ENCODE data around the gene GPC6. TPM values are rescaled to one million over a fixed set of nuclear protein-coding genes. Genes with fewer than 3 reads are reported as not detected.

The GPC6 gene
- total and polyA plus RNA-seq, 2 donors (not counting 3 experiments of a cell fraction or from before 2014, with no cell fraction given): 0.01 TPM; not detected in 1

DNA sequence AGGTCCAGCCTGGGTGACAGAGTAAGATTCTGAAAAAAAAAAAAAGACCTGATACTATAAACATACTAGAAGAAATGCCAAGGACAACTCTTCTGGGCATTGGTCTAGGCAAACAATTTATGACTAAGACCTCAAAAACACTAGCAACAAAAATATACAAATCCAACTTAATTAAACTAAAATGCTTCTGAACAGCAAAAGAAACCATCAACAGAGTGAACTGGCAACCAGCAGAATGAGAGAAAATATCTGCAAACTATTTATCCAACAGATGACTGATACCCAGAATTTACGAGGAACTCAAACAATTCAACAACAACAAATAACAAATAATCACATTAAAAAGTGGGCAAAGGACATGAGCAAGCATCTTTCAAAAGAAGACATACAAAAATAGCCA, 26.8 kb upstream of the GPC6 start:
- Histone ChIP-seq H3K9me1 (replicated peaks; ENCODE audit: control insufficient read depth, extremely low read depth, insufficient read depth, low read length) (no peaks in the 10 kb centered on the region), H3K27ac (ENCODE audit: insufficient read depth, low read depth, low read length) (no peak overlapping the region), H3K36me3 (ENCODE audit: control insufficient read depth in 2 of 2, extremely low read depth in 1 of 2, insufficient read depth in 2 of 2, low read length in 2 of 2) (no peaks in the 10 kb centered on the region), H3K9me3 (replicated peaks; ENCODE audit: control insufficient read depth, insufficient read depth, low read length) (no peaks in the 10 kb centered on the region), H2AFZ (ENCODE audit: low read depth, low read length) (no peak overlapping the region), H3K4me3 (replicated peaks in 1 of 3; ENCODE audit: insufficient read depth in 1 of 3, low read depth in 1 of 3, low read length in 3 of 3) (no peak overlapping the region), H4K20me1 (replicated peaks; ENCODE audit: control insufficient read depth, extremely low read depth, insufficient read depth, low read length) (no peaks in the 10 kb centered on the region), H3K4me2 (ENCODE audit: insufficient read depth, low read length) (no peak overlapping the region), H3K4me1 (ENCODE audit: control insufficient read depth, extremely low read depth, insufficient read depth, low read length) (no peaks in the 10 kb centered on the region), H3K79me2 (ENCODE audit: control insufficient read depth, insufficient read depth, low read length) (no peaks in the 10 kb centered on the region), H3K9ac (replicated peaks; ENCODE audit: extremely low read depth, insufficient read depth, low read length) (no peak overlapping the region), H3K27me3 (ENCODE audit: control insufficient read depth in 2 of 2, insufficient read depth in 2 of 2, low read length in 2 of 2) (no peaks in the 10 kb centered on the region)
- no TSS peak for BruUV-seq (replicated peaks)
- ChIA-PET POLR2A (no interaction called here), CTCF (no interaction called here)
- DNase-seq (ENCODE audit: low read depth, low spot score) (no peak), FAIRE-seq (no peak)
- TF ChIP-seq, protein P1, sequence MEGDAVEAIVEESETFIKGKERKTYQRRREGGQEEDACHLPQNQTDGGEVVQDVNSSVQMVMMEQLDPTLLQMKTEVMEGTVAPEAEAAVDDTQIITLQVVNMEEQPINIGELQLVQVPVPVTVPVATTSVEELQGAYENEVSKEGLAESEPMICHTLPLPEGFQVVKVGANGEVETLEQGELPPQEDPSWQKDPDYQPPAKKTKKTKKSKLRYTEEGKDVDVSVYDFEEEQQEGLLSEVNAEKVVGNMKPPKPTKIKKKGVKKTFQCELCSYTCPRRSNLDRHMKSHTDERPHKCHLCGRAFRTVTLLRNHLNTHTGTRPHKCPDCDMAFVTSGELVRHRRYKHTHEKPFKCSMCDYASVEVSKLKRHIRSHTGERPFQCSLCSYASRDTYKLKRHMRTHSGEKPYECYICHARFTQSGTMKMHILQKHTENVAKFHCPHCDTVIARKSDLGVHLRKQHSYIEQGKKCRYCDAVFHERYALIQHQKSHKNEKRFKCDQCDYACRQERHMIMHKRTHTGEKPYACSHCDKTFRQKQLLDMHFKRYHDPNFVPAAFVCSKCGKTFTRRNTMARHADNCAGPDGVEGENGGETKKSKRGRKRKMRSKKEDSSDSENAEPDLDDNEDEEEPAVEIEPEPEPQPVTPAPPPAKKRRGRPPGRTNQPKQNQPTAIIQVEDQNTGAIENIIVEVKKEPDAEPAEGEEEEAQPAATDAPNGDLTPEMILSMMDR (IDR thresholded peaks at IDR 0.05; ENCODE audit: extremely low read depth in 1 of 2, insufficient read depth in 1 of 2, low read depth in 1 of 2, low read length in 2 of 2): no peak
- intact Hi-C loops (cut with micrococcal nuclease): no loop called here
- dilution Hi-C loops (cut with MboI; ENCODE audit: extremely low pct_ligation_motif_present, low sequenced_read_pairs): no loop called here

DNA sequence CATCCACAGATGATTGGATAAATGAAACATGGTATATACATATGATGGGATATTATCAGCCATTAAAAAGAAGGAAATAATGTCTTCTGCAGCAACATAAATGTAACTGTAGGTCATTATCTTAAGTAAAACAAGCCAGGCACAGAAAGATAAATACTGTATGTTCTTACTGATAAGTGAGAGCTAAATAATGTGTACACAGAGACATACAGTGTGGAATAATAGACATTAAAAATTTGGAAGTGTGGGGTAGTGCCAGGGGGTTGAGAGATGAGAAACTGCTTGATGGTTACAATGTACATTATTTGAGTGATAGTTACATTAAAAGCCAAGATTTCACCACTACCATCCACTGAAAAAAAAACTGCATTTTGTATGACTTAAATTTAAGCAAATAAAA, 26.0 kb upstream of the GPC6 start:
- no peak overlapping the region for H2AFZ ChIP-seq (ENCODE audit: low read depth, low read length)
- H3K4me3 ChIP-seq (replicated peaks in 1 of 3; ENCODE audit: insufficient read depth in 1 of 3, low read depth in 1 of 3, low read length in 3 of 3): no peak overlapping the region
- no peaks in the 10 kb centered on the region for H3K27me3 ChIP-seq (ENCODE audit: control insufficient read depth in 2 of 2, insufficient read depth in 2 of 2, low read length in 2 of 2)
- no peak for DNase-seq (ENCODE audit: low read depth, low spot score)
- no peaks in the 10 kb centered on the region for H3K9me3 ChIP-seq (replicated peaks; ENCODE audit: control insufficient read depth, insufficient read depth, low read length)
- TF ChIP-seq GATA2 (IDR thresholded peaks at IDR 0.05; ENCODE audit: insufficient read depth, insufficient read length, low read depth, low read length) (no peak), JUN (IDR thresholded peaks at IDR 0.05; ENCODE audit: borderline replicate concordance, insufficient read depth, insufficient read length, low read depth) (no peak), POLR2AphosphoS5 (IDR thresholded peaks at IDR 0.05; ENCODE audit: insufficient read depth, low read depth, low read length) (no peak), MYC (IDR thresholded peaks at IDR 0.05; ENCODE audit: low read depth, low read length) (no peak), FOS (IDR thresholded peaks at IDR 0.05; ENCODE audit: borderline replicate concordance, insufficient read depth, low read length) (no peak), EZH2 (IDR thresholded peaks at IDR 0.05; ENCODE audit: borderline replicate concordance, low read depth, low read length, severe bottlenecking) (no peak), POLR2A (IDR thresholded peaks at IDR 0.05; ENCODE audit: low read depth, low read length) (no peak)
- TF ChIP-seq, protein P1 (IDR thresholded peaks at IDR 0.05; ENCODE audit: extremely low read depth in 1 of 2, insufficient read depth in 1 of 2, low read depth in 1 of 2, low read length in 2 of 2): no peak
- H3K4me2 ChIP-seq (ENCODE audit: insufficient read depth, low read length): no peak overlapping the region
- H3K27ac ChIP-seq (ENCODE audit: insufficient read depth, low read depth, low read length): no peak overlapping the region
- H3K9ac ChIP-seq (replicated peaks; ENCODE audit: extremely low read depth, insufficient read depth, low read length): no peak overlapping the region
- CTCF ChIA-PET: no interaction called here
- no peaks in the 10 kb centered on the region for H3K4me1 ChIP-seq (ENCODE audit: control insufficient read depth, extremely low read depth, insufficient read depth, low read length)
- no peak for FAIRE-seq
- no peaks in the 10 kb centered on the region for H3K79me2 ChIP-seq (ENCODE audit: control insufficient read depth, insufficient read depth, low read length)
- dilution Hi-C loops (cut with MboI; ENCODE audit: extremely low pct_ligation_motif_present, low sequenced_read_pairs) (no loop called here), intact Hi-C loops (cut with micrococcal nuclease) (no loop called here)
- POLR2A ChIA-PET: no interaction called here
- H3K9me1 ChIP-seq (replicated peaks; ENCODE audit: control insufficient read depth, extremely low read depth, insufficient read depth, low read length): no peaks in the 10 kb centered on the region
- no peaks in the 10 kb centered on the region for H3K36me3 ChIP-seq (ENCODE audit: control insufficient read depth in 2 of 2, extremely low read depth in 1 of 2, insufficient read depth in 2 of 2, low read length in 2 of 2)
- no peaks in the 10 kb centered on the region for H4K20me1 ChIP-seq (replicated peaks; ENCODE audit: control insufficient read depth, extremely low read depth, insufficient read depth, low read length)
- BruUV-seq (replicated peaks): no TSS peak

All from endothelial cell of umbilical vein (primary cell).